KMS-11 (cell line): ENCODE results near the gene MAP1LC3B.

Experiments
- H2AFZ ChIP-seq: fragments of 200-600 bp; sonication (generic); 2 replicates; pipeline ENCODE4 v1.6.1; 2016; ENCODE audit warnings: antibody characterized with exemption, mixed run types, low read depth
- H3K27ac ChIP-seq: fragments of 200-600 bp; sonication (generic); 2 replicates; pipeline ENCODE4 v1.6.1; 2016; ENCODE audit warnings: mild to moderate bottlenecking, mixed run types
- H3K27me3 ChIP-seq: fragments of 200-600 bp; sonication (generic); 2 replicates; pipeline ENCODE4 v1.6.1; 2017; ENCODE audit warnings: mild to moderate bottlenecking, low read depth, mixed run types, moderate library complexity; ENCODE audit not compliant: insufficient read depth
- H3K36me3 ChIP-seq: fragments of 200-600 bp; sonication (generic); 2 replicates; pipeline ENCODE4 v1.6.1; 2017; ENCODE audit warnings: mild to moderate bottlenecking, mixed run types; ENCODE audit not compliant: insufficient read depth
- H3K4me1 ChIP-seq: fragments of 200-600 bp; sonication (generic); 2 replicates; pipeline ENCODE4 v1.6.1; 2016; ENCODE audit warnings: mild to moderate bottlenecking, low read depth, mixed run types; ENCODE audit not compliant: poor library complexity, severe bottlenecking
- H3K4me2 ChIP-seq: fragments of 200-600 bp; sonication (generic); 2 replicates; pipeline ENCODE4 v1.7.0; 2016; ENCODE audit warnings: mild to moderate bottlenecking, mixed run types
- H3K4me3 ChIP-seq: fragments of 200-600 bp; sonication (generic); IDR thresholded peaks from 2 replicates; pipeline ENCODE4 v1.6.1; 2017; ENCODE audit warnings: low read depth, low read length, mixed read lengths; ENCODE audit not compliant: insufficient read depth
- H3K79me2 ChIP-seq: fragments of 200-600 bp; sonication (generic); 2 replicates; pipeline ENCODE4 v1.6.1; 2016; ENCODE audit warnings: low read depth, mixed run types; ENCODE audit not compliant: insufficient read depth
- H3K9ac ChIP-seq: fragments of 200-600 bp; sonication (generic); 2 replicates; pipeline ENCODE4 v1.6.1; 2016; ENCODE audit warnings: mild to moderate bottlenecking, mixed run types
- H4K20me1 ChIP-seq: fragments of 200-600 bp; sonication (generic); 2 replicates; pipeline ENCODE4 v1.6.1; 2016; ENCODE audit warnings: mild to moderate bottlenecking, mixed run types; ENCODE audit not compliant: insufficient read depth
- TF ChIP-seq, protein P1 (sequence below): fragments of 200-600 bp; sonication (generic); conservative IDR thresholded peaks from 2 replicates; pipeline ENCODE4 v1.6.1; 2017; ENCODE audit warnings: low read depth, mild to moderate bottlenecking, antibody characterized with exemption, low read length, moderate library complexity, mixed read lengths

MAP1LC3B gene

GRCh38 chr16:87351320-87351698, 40.8 kb upstream of the MAP1LC3B start:
- Histone ChIP-seq H3K9ac (no peak overlapping the region), H3K27ac (no peak overlapping the region), H3K79me2 (no peaks in the 10 kb centered on the region; the same call in 1 of the 2 replicates), H3K27me3 (no peaks in the 10 kb centered on the region), H3K4me3 (no peak overlapping the region), H3K36me3 (no peaks in the 10 kb centered on the region), H2AFZ (no peak overlapping the region), H3K4me1 (peaks cover 9% of the 10 kb centered on the region), H3K4me2 (no peak overlapping the region), H4K20me1 (no peaks in the 10 kb centered on the region)
- TF ChIP-seq, protein P1, sequence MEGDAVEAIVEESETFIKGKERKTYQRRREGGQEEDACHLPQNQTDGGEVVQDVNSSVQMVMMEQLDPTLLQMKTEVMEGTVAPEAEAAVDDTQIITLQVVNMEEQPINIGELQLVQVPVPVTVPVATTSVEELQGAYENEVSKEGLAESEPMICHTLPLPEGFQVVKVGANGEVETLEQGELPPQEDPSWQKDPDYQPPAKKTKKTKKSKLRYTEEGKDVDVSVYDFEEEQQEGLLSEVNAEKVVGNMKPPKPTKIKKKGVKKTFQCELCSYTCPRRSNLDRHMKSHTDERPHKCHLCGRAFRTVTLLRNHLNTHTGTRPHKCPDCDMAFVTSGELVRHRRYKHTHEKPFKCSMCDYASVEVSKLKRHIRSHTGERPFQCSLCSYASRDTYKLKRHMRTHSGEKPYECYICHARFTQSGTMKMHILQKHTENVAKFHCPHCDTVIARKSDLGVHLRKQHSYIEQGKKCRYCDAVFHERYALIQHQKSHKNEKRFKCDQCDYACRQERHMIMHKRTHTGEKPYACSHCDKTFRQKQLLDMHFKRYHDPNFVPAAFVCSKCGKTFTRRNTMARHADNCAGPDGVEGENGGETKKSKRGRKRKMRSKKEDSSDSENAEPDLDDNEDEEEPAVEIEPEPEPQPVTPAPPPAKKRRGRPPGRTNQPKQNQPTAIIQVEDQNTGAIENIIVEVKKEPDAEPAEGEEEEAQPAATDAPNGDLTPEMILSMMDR, result no peak

DNA sequence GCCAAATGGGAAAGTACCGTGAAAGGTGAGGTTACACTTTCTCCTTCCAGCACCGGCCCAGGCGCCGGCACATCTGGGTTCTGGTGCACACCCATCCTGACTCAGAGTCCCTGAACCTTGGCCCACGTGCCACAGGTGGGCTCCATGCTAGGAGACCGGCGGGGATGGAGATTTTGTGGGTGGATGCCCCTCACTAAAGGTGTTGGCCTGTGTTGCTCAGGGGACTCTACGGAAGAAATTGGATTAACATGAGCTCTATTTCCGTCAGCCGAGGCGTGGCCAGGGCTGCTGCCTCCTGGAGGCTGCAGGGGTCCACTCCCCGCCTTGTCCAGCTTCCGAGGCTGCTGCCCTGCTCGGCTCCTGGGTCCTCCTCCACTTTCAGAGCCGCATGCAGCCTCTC, 39.3 kb upstream of the MAP1LC3B start:
- no peaks in the 10 kb centered on the region for H3K36me3 ChIP-seq
- H3K27ac ChIP-seq, result no peak overlapping the region
- no peak overlapping the region for H2AFZ ChIP-seq
- TF ChIP-seq, protein P1, result no peak
- no peaks in the 10 kb centered on the region for H3K4me1 ChIP-seq
- no peaks in the 10 kb centered on the region for H3K27me3 ChIP-seq
- no peaks in the 10 kb centered on the region; the same call in 1 of the 2 replicates for H3K79me2 ChIP-seq
- H3K4me2 ChIP-seq, result no peak overlapping the region
- H3K4me3 ChIP-seq, result no peak overlapping the region
- H3K9ac ChIP-seq, result no peak overlapping the region
- no peaks in the 10 kb centered on the region for H4K20me1 ChIP-seq

DNA sequence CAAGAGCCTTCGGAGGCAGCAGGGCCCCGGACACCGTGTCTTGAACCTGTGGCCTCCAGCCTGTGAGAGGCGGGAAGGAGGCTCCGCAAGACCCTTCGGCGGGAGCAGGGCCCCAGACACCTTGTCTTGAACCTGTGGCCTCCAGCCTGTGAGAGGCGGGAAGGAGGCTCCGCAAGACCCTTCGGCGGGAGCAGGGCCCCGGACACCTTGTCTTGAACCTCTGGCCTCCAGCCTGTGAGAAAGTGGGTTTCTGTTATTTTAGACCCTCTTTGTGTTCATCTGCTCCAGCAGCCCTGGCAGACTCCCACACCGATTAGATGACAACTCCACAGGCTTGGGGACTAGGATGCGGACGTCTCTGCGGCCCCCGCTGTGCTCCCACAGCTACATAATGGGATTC, 38.5 kb upstream of the MAP1LC3B start:
- TF ChIP-seq, protein P1, result no peak
- Histone ChIP-seq H3K4me3 (no peak overlapping the region), H3K9ac (no peak overlapping the region), H3K36me3 (no peaks in the 10 kb centered on the region), H4K20me1 (no peaks in the 10 kb centered on the region), H3K79me2 (no peaks in the 10 kb centered on the region; the same call in 1 of the 2 replicates), H3K4me1 (no peaks in the 10 kb centered on the region), H3K27me3 (no peaks in the 10 kb centered on the region), H2AFZ (no peak overlapping the region), H3K4me2 (no peak overlapping the region), H3K27ac (no peak overlapping the region)

DNA sequence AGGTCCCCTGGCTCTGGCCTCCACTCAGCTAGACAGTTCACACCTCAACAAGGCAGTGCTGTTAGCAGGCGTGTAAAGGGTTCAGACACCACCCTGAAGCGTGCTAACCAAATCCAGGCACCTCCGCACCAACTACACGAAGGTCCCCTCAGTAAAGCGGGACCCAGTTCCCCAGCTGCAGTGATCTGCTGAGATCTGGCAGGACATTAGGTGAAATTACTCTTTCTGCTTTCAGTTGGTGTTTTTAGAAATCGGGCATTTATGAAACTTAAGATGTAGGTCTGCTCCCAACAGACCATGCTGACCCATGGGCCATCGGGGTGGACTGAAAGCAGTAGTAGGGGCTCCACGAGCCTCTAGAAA, 35.7 kb upstream of the MAP1LC3B start:
- Histone ChIP-seq H3K4me2 (no peak overlapping the region), H3K27me3 (no peaks in the 10 kb centered on the region), H3K9ac (no peak overlapping the region), H3K4me3 (no peak overlapping the region), H3K36me3 (no peaks in the 10 kb centered on the region), H4K20me1 (no peaks in the 10 kb centered on the region), H3K4me1 (no peaks in the 10 kb centered on the region), H3K27ac (no peak overlapping the region), H3K79me2 (no peaks in the 10 kb centered on the region), H2AFZ (no peak overlapping the region)
- TF ChIP-seq, protein P1, result no peak

DNA sequence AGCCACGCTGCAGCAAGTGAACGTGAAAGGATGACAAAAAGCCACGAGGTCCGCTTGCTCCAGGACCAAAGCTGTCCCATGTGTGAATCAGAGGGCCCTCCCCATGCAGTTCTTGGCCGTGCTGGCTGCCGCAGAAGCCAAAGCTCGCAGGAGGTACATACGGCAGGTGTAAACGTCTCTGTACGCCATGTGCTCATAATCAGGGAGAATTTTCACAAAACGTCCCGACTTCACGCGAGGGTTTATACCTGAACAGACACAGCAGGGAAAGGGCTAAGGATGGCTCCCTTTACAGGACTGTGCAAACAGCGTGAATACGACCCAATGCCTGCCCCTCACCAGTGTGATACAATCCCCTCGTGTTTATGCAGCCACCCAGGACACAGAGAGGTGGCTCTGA, 33.9 kb upstream of the MAP1LC3B start:
- no peak overlapping the region for H3K4me2 ChIP-seq
- H3K9ac ChIP-seq, result no peak overlapping the region
- H3K79me2 ChIP-seq, result no peaks in the 10 kb centered on the region; the same call in 1 of the 2 replicates

More for the DNA sequence above, 33.9 kb upstream of the MAP1LC3B start:
- no peak overlapping the region for H2AFZ ChIP-seq
- H3K27ac ChIP-seq, result no peak overlapping the region
- no peaks in the 10 kb centered on the region for H4K20me1 ChIP-seq
- no peaks in the 10 kb centered on the region for H3K27me3 ChIP-seq
- H3K36me3 ChIP-seq, result no peaks in the 10 kb centered on the region; the same call in 1 of the 2 replicates
- no peak overlapping the region for H3K4me3 ChIP-seq
- H3K4me1 ChIP-seq, result no peaks in the 10 kb centered on the region
- TF ChIP-seq, protein P1, result no peak
